GM12878 (cell line): Measurements from ENCODE around the gene UAP1L1. TPM values are rescaled to one million over a fixed set of nuclear protein-coding genes. Genes with fewer than 3 reads are reported as not detected.

Experiments used
- ASH2L ChIP-seq: fragments of 300-600, 200-600 bp; sonication (generic); IDR thresholded peaks from 2 replicates; pipeline ENCODE4 v1.6.1; 2017; ENCODE audit warnings: low read depth, mild to moderate bottlenecking, borderline replicate concordance
- BHLHE40 ChIP-seq, 2 experiments: fragments of 450-650 bp in 1 of 2; IDR thresholded peaks; 2 replicates each; pipeline ENCODE4 v1.6.1; 2011 to 2017; ENCODE audit warnings: low read depth in 2 of 2, borderline replicate concordance in 1 of 2, improper control_type of control experiment in 1 of 2, low read length in 1 of 2, mild to moderate bottlenecking in 1 of 2
- CHD1 ChIP-seq: IDR thresholded peaks from 2 replicates; pipeline ENCODE4 v1.6.1; 2012; ENCODE audit warnings: low read depth, low read length, improper control_type of control experiment
- CREM ChIP-seq: IDR thresholded peaks from 2 replicates; pipeline ENCODE4 v1.6.1; 2014; ENCODE audit warnings: antibody characterized with exemption, low read depth
- MYC ChIP-seq: IDR thresholded peaks from 2 replicates; pipeline ENCODE4 v1.6.1; 2011; ENCODE audit warnings: mild to moderate bottlenecking, low read length, moderate library complexity, inconsistent platforms; ENCODE audit not compliant: insufficient read depth, insufficient replicate concordance, insufficient read length, severe bottlenecking
- PML ChIP-seq: IDR thresholded peaks from 2 replicates; pipeline ENCODE4 v1.6.1; 2012; ENCODE audit warnings: low read length, inconsistent platforms
- SIX5 ChIP-seq: IDR thresholded peaks from 2 replicates; pipeline ENCODE4 v1.6.1; 2011; ENCODE audit warnings: mild to moderate bottlenecking, low read depth, low read length, moderate library complexity; ENCODE audit not compliant: severe bottlenecking
- STAT1 ChIP-seq: fragments of 450-650 bp; conservative IDR thresholded peaks from 2 replicates; pipeline ENCODE4 v1.6.1; 2014; ENCODE audit warnings: antibody characterized with exemption, mild to moderate bottlenecking
- TCF7 ChIP-seq: IDR thresholded peaks from 2 replicates; pipeline ENCODE4 v1.6.1; 2014; ENCODE audit warnings: antibody characterized with exemption, borderline replicate concordance
- YY1 ChIP-seq: IDR thresholded peaks from 2 replicates; pipeline ENCODE4 v1.6.1; 2011; ENCODE audit warnings: low read depth, mild to moderate bottlenecking, low read length
- ZNF207 ChIP-seq: fragments of 450-650 bp; IDR thresholded peaks from 2 replicates; pipeline ENCODE4 v1.6.1; 2014; ENCODE audit warnings: antibody characterized with exemption, mild to moderate bottlenecking, borderline replicate concordance
- ZNF24 ChIP-seq: fragments of 450-650 bp; IDR thresholded peaks from 2 replicates; pipeline ENCODE4 v1.6.1; 2017; ENCODE audit warnings: antibody characterized with exemption, mild to moderate bottlenecking
- polyA plus RNA-seq, 11 experiments: library from polyadenylated mRNA; depleted of rRNA in 4 of 11; unstranded in 6 of 11; stranded (reverse) in 5 of 11; fragments of >200 nt; fragmentation: Nextera tagmentation in 4 of 11; fragmentation: Illumina TruSeq in 1 of 11; extraction: Ambion mirVana in 4 of 11; extraction: Trizol in 1 of 11; gene quantifications; 1 replicate in 1 of 11; 2 replicates in 10 of 11; pipeline versions ENCODE4 v1.2.1 to v1.2.3, GENCODE V29; 2011 to 2016; ENCODE audit warnings: inconsistent platforms in 2 of 11, missing spikeins in 2 of 11, low read depth in 1 of 11
- total RNA-seq, 4 experiments: library from RNA; depleted of rRNA in 3 of 4; stranded (reverse); fragments of >200 nt in 3 of 4; fragmentation: Illumina TruSeq in 1 of 4; extraction: Trizol in 1 of 4; gene quantifications; 2 replicates each; pipeline versions ENCODE4 v1.2.1 to v1.2.3, GENCODE V29; 2013 to 2021
- TF ChIP-seq, protein P1 (sequence below): IDR thresholded peaks from 2 replicates; pipeline ENCODE4 v1.6.1; 2011; ENCODE audit warnings: borderline replicate concordance, low read depth, mild to moderate bottlenecking, moderate library complexity, mixed read lengths, low read length; ENCODE audit not compliant: insufficient read depth; ENCODE audit errors: extremely low read length
- TF ChIP-seq, protein P2 (sequence below): fragments of 450-650 bp; formaldehyde crosslinking; IDR thresholded peaks from 2 replicates; pipeline ENCODE4 v1.4.0; 2020; ENCODE audit warnings: mild to moderate bottlenecking, moderate library complexity
- TF ChIP-seq, protein P3 (sequence below): fragments of 450-650 bp; IDR thresholded peaks from 2 replicates; pipeline ENCODE4 v1.6.1; 2016; ENCODE audit warnings: mild to moderate bottlenecking
- TF ChIP-seq, protein P4 (sequence below): fragments of 450-650 bp; IDR thresholded peaks from 2 replicates; pipeline ENCODE4 v1.6.1; 2017; ENCODE audit warnings: borderline replicate concordance
- TF ChIP-seq, protein P5 (sequence below): fragments of 450-650 bp; formaldehyde crosslinking; IDR thresholded peaks from 2 replicates; pipeline ENCODE4 v1.5.0; 2022; ENCODE audit warnings: mild to moderate bottlenecking, missing genetic modification characterization

UAP1L1 gene
- total and polyA plus RNA-seq, 10 of the 15 experiments (the other 5 are each of a cell fraction or from before 2014, with no cell fraction given), result 0.29 to 15.7 (median 5.8) TPM

DNA sequence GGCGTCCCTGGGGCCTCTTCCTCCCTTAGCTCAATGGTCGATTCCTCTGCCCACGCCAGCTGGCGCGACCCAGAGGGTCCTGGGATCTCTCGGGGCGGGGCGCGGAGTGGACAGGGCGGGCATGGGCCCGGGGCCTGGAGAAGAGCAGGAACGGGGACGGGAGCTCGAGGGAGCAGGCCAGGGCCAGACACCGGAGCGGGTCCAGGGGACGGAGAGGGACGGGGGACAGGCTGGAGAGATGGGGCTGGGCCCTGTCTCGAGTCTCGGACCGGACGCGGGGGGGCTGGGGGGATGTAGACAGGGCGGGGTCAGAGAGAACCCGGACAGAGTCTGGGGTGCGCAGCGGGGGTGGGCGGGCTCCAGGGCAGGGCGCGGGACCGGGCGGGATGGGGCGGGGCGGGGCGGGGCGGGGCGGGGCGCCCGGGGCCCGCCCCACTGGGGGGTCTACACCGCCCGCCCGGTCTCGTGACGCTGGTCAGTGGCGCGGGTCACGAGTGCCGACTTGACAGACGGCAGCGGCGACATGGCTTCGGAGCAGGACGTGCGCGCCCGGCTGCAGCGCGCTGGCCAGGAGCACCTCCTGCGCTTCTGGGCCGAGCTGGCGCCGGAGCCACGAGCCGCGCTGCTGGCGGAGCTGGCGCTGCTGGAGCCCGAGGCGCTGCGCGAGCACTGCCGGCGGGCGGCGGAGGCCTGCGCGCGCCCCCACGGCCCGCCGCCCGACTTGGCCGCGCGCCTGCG is at the start of gene UAP1L1 (continued):
- TF ChIP-seq ASH2L, result no peak
- no peak for TF ChIP-seq SIX5
- TF ChIP-seq, protein P1, sequence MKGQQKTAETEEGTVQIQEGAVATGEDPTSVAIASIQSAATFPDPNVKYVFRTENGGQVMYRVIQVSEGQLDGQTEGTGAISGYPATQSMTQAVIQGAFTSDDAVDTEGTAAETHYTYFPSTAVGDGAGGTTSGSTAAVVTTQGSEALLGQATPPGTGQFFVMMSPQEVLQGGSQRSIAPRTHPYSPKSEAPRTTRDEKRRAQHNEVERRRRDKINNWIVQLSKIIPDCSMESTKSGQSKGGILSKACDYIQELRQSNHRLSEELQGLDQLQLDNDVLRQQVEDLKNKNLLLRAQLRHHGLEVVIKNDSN, result no peak
- TF ChIP-seq PML, result no peak
- TF ChIP-seq CREM, result no peak
- TF ChIP-seq ZNF24, result no peak
- TF ChIP-seq TCF7, result no peak
- TF ChIP-seq, protein P2, sequence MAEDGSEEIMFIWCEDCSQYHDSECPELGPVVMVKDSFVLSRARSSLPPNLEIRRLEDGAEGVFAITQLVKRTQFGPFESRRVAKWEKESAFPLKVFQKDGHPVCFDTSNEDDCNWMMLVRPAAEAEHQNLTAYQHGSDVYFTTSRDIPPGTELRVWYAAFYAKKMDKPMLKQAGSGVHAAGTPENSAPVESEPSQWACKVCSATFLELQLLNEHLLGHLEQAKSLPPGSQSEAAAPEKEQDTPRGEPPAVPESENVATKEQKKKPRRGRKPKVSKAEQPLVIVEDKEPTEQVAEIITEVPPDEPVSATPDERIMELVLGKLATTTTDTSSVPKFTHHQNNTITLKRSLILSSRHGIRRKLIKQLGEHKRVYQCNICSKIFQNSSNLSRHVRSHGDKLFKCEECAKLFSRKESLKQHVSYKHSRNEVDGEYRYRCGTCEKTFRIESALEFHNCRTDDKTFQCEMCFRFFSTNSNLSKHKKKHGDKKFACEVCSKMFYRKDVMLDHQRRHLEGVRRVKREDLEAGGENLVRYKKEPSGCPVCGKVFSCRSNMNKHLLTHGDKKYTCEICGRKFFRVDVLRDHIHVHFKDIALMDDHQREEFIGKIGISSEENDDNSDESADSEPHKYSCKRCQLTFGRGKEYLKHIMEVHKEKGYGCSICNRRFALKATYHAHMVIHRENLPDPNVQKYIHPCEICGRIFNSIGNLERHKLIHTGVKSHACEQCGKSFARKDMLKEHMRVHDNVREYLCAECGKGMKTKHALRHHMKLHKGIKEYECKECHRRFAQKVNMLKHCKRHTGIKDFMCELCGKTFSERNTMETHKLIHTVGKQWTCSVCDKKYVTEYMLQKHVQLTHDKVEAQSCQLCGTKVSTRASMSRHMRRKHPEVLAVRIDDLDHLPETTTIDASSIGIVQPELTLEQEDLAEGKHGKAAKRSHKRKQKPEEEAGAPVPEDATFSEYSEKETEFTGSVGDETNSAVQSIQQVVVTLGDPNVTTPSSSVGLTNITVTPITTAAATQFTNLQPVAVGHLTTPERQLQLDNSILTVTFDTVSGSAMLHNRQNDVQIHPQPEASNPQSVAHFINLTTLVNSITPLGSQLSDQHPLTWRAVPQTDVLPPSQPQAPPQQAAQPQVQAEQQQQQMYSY (CRISPR knock-in tag), result no peak
- peak; percentile 95 to 99 for TF ChIP-seq BHLHE40 (IDR thresholded peaks at IDR 0.05; ENCODE audit: borderline replicate concordance in 1 of 2, low read depth in 2 of 2, low read length in 1 of 2)
- TF ChIP-seq ZNF207, result no peak
- TF ChIP-seq, protein P3, sequence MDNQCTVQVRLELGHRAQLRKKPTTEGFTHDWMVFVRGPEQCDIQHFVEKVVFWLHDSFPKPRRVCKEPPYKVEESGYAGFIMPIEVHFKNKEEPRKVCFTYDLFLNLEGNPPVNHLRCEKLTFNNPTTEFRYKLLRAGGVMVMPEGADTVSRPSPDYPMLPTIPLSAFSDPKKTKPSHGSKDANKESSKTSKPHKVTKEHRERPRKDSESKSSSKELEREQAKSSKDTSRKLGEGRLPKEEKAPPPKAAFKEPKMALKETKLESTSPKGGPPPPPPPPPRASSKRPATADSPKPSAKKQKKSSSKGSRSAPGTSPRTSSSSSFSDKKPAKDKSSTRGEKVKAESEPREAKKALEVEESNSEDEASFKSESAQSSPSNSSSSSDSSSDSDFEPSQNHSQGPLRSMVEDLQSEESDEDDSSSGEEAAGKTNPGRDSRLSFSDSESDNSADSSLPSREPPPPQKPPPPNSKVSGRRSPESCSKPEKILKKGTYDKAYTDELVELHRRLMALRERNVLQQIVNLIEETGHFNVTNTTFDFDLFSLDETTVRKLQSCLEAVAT, result 0 out of 2 replicates have a peak, but pooled peaks have one; percentile 7
- no peak for TF ChIP-seq STAT1
- TF ChIP-seq, protein P4, sequence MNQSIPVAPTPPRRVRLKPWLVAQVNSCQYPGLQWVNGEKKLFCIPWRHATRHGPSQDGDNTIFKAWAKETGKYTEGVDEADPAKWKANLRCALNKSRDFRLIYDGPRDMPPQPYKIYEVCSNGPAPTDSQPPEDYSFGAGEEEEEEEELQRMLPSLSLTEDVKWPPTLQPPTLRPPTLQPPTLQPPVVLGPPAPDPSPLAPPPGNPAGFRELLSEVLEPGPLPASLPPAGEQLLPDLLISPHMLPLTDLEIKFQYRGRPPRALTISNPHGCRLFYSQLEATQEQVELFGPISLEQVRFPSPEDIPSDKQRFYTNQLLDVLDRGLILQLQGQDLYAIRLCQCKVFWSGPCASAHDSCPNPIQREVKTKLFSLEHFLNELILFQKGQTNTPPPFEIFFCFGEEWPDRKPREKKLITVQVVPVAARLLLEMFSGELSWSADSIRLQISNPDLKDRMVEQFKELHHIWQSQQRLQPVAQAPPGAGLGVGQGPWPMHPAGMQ, result no peak
- TF ChIP-seq, protein P5, sequence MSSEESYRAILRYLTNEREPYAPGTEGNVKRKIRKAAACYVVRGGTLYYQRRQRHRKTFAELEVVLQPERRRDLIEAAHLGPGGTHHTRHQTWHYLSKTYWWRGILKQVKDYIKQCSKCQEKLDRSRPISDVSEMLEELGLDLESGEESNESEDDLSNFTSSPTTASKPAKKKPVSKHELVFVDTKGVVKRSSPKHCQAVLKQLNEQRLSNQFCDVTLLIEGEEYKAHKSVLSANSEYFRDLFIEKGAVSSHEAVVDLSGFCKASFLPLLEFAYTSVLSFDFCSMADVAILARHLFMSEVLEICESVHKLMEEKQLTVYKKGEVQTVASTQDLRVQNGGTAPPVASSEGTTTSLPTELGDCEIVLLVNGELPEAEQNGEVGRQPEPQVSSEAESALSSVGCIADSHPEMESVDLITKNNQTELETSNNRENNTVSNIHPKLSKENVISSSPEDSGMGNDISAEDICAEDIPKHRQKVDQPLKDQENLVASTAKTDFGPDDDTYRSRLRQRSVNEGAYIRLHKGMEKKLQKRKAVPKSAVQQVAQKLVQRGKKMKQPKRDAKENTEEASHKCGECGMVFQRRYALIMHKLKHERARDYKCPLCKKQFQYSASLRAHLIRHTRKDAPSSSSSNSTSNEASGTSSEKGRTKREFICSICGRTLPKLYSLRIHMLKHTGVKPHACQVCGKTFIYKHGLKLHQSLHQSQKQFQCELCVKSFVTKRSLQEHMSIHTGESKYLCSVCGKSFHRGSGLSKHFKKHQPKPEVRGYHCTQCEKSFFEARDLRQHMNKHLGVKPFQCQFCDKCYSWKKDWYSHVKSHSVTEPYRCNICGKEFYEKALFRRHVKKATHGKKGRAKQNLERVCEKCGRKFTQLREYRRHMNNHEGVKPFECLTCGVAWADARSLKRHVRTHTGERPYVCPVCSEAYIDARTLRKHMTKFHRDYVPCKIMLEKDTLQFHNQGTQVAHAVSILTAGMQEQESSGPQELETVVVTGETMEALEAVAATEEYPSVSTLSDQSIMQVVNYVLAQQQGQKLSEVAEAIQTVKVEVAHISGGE (CRISPR knock-in tag), result no peak
- no peak for TF ChIP-seq YY1
- TF ChIP-seq CHD1, result no peak
- peak; percentile 43 for TF ChIP-seq MYC
